ENCODE measurements around the gene CCDC68. TPM values are rescaled to one million over a fixed set of nuclear protein-coding genes. Genes with fewer than 3 reads are reported as not detected.

The CCDC68 gene
- total and polyA plus RNA-seq, 2 of the 13 experiments (the other 11 are each of a cell fraction or from before 2014, with no cell fraction given), result 4.6 to 13.3 TPM

GRCh38 chr18:54946149-54946581 lies 13.1 kb downstream of the CCDC68 start (continued):
- TF ChIP-seq IRF1 (CRISPR knock-in tag; IDR thresholded peaks at IDR 0.05; ENCODE audit: low read depth) (peak; percentile 98; the same call in 1 of the 2 replicates), EED (CRISPR knock-in tag; IDR thresholded peaks at IDR 0.05) (no peak), SRF (IDR thresholded peaks at IDR 0.05; ENCODE audit: low read depth, low read length) (no peak), NR0B2 (CRISPR knock-in tag; IDR thresholded peaks at IDR 0.05) (no peak), TRIM22 (IDR thresholded peaks at IDR 0.05) (no peak), PHF20 (CRISPR knock-in tag; IDR thresholded peaks at IDR 0.05) (no peak), ZBTB8A (CRISPR knock-in tag; IDR thresholded peaks at IDR 0.05; ENCODE audit: borderline replicate concordance, low read depth) (no peak), ZSCAN22 (CRISPR knock-in tag; IDR thresholded peaks at IDR 0.05) (no peak), ZNF17 (CRISPR knock-in tag; IDR thresholded peaks at IDR 0.05) (no peak), NKX3-1 (CRISPR knock-in tag; IDR thresholded peaks at IDR 0.05) (0 out of 2 replicates have a peak, but pooled peaks have one; percentile 49), NCOR1 (IDR thresholded peaks at IDR 0.05; ENCODE audit: borderline replicate concordance, low read length) (peak; percentile 78; the same call in 1 of the 2 replicates), HINFP (CRISPR knock-in tag; IDR thresholded peaks at IDR 0.05; ENCODE audit: low read depth) (no peak), ZNF616 (CRISPR knock-in tag; IDR thresholded peaks at IDR 0.05; ENCODE audit: low read depth) (no peak), ZNF772 (CRISPR knock-in tag; IDR thresholded peaks at IDR 0.05) (peak; percentile 83; the same call in 1 of the 2 replicates), TP53 (CRISPR knock-in tag; conservative IDR thresholded peaks at IDR 0.05) (no peak), HIC2 (CRISPR knock-in tag; IDR thresholded peaks at IDR 0.05; ENCODE audit: low read depth) (0 out of 2 replicates have a peak, but pooled peaks have one; percentile 49), ZNF678 (CRISPR knock-in tag; IDR thresholded peaks at IDR 0.05) (no peak), NFE2L1 (CRISPR knock-in tag; IDR thresholded peaks at IDR 0.05; ENCODE audit: borderline replicate concordance) (no peak)

Measured in HepG2 (cell line).